Lung (tissue), 12 donors: ENCODE results near the gene LAMP2. TPM values are rescaled to one million over a fixed set of nuclear protein-coding genes. Genes with fewer than 3 reads are reported as not detected.

Experiments
- ATAC-seq: fragments of 200-7000 bp; cut with Tn5 transposase; one replicate; pipeline ENCODE4 v1.9.1; 2020; ENCODE audit warnings: moderate number of reproducible peaks; ENCODE audit not compliant: insufficient read depth, low FRiP score
- DNase-seq, 3 donors: peaks; one replicate each; pipeline ENCODE4 v3.0.0-alpha.2; 2013 to 2017
- H3K27ac ChIP-seq, 2 donors: one replicate each; pipeline ENCODE4 v1.5.1; 2013; ENCODE audit warnings: mild to moderate bottlenecking in 2 of 2, moderate library complexity in 2 of 2, control low read depth in 1 of 2, inconsistent platforms in 1 of 2, low read depth in 1 of 2, low read length in 1 of 2
- H3K27me3 ChIP-seq, 3 donors: one replicate each; pipeline ENCODE4 v1.5.1; 2013; ENCODE audit warnings: low read length in 2 of 3; ENCODE audit not compliant: control insufficient read depth in 3 of 3, insufficient read depth in 3 of 3
- H3K36me3 ChIP-seq, 4 donors: one replicate each; pipeline ENCODE4 v1.5.1; 2013; ENCODE audit warnings: low read length in 4 of 4, mild to moderate bottlenecking in 1 of 4, moderate library complexity in 1 of 4; ENCODE audit not compliant: control insufficient read depth in 4 of 4, insufficient read depth in 4 of 4
- H3K4me1 ChIP-seq, 5 donors: one replicate each; pipeline ENCODE4 v1.5.1; 2013; ENCODE audit warnings: low read length in 5 of 5, mild to moderate bottlenecking in 2 of 5, moderate library complexity in 1 of 5; ENCODE audit not compliant: control insufficient read depth in 5 of 5, insufficient read depth in 5 of 5
- H3K4me3 ChIP-seq: one replicate; pipeline ENCODE4 v1.5.1; 2013; ENCODE audit warnings: mild to moderate bottlenecking, control low read depth, moderate library complexity
- H3K9ac ChIP-seq, 2 donors: one replicate each; pipeline ENCODE4 v1.5.1; 2013; ENCODE audit warnings: low read length in 2 of 2, control low read depth in 1 of 2; ENCODE audit not compliant: insufficient read depth in 1 of 2
- H3K9me3 ChIP-seq, 4 donors: one replicate each; pipeline ENCODE4 v1.5.1; 2013; ENCODE audit warnings: low read length in 3 of 4, mild to moderate bottlenecking in 1 of 4, moderate library complexity in 1 of 4; ENCODE audit not compliant: control insufficient read depth in 4 of 4, insufficient read depth in 3 of 4
- CTCF ChIP-seq: IDR thresholded peaks from 2 replicates; pipeline ENCODE4 v1.5.1; 2012; ENCODE audit warnings: mild to moderate bottlenecking; ENCODE audit errors: control extremely low read depth, extremely low read depth
- WGBS, 2 donors: extraction: QIAGEN DNeasy Blood & Tissue Kit; methylation state at CpG; one replicate each; pipeline ENCODE4 v1.1.7; 2013; 5-methylcytosine and 5-hydroxymethylcytosine counted together
- polyA plus RNA-seq, 2 donors: library from polyadenylated mRNA; stranded (reverse); fragments of 200-250 nt; gene quantifications; one replicate each; pipeline ENCODE4 v1.2.1, GENCODE V29; 2013
- total RNA-seq, 2 donors: library from RNA; depleted of rRNA in 1 of 2; stranded (reverse); fragments of >200 nt in 1 of 2; gene quantifications; one replicate each; pipeline ENCODE4 v1.2.1, GENCODE V29; 2014 to 2021
- donor health status: control.
- donor health status: control.
- donor health status: Bipolar disorder and iron deficiency.
- donor health status: healthy.
- donor health status: DM: yes; HTN: yes; CAD: no.

The LAMP2 gene
- total and polyA plus RNA-seq, 4 donors = 35.0 to 102 (median 98.6) TPM

- H3K4me1 ChIP-seq = peaks cover 0 to 4% (median 2%) of the 10 kb centered on the region in 5 donors
- H3K36me3 ChIP-seq = no peaks in the 10 kb centered on the region
- no peaks in the 10 kb centered on the region for H3K9me3 ChIP-seq
- no peak overlapping the region for H3K9ac ChIP-seq
- no peak for ATAC-seq
- no peak overlapping the region for H3K4me3 ChIP-seq
- DNase-seq = no peak
- TF ChIP-seq CTCF = no peak
- H3K27ac ChIP-seq = no peak overlapping the region
- H3K27me3 ChIP-seq = no peaks in the 10 kb centered on the region
- WGBS, 2 donors = 33 to 51% methylated on average over 2 of the region's 2 CpGs
These were observed 6.7 kb downstream of the LAMP2 start for GRCh38 chrX:120462370-120462769.

- H3K36me3 ChIP-seq = peaks cover 0 to 4% (median under 1%) of the 10 kb centered on the region in 4 donors
- H3K9ac ChIP-seq = no peak overlapping the region
- ATAC-seq = no peak
- DNase-seq = no peak
- peaks cover 0 to 2% (median 0%) of the 10 kb centered on the region in 5 donors for H3K4me1 ChIP-seq
- H3K9me3 ChIP-seq = no peaks in the 10 kb centered on the region
- TF ChIP-seq CTCF = no peak
- no peaks in the 10 kb centered on the region for H3K27me3 ChIP-seq
- H3K4me3 ChIP-seq = no peak overlapping the region
- H3K27ac ChIP-seq = peak overlapping the region in 1 of 2 donors; percentile 40
These were observed 9.8 kb downstream of the LAMP2 start for GRCh38 chrX:120459309-120459708.

GRCh38 chrX:120457766-120458180 is 11.3 kb downstream of the LAMP2 start:
- WGBS, 2 donors = 21 to 30% methylated on average over 2 of the region's 2 CpGs
- H3K27me3 ChIP-seq = no peaks in the 10 kb centered on the region
- no peak for ATAC-seq
- no peaks in the 10 kb centered on the region for H3K9me3 ChIP-seq
- peaks cover 0 to 6% (median under 1%) of the 10 kb centered on the region in 4 donors for H3K36me3 ChIP-seq
- H3K4me3 ChIP-seq = no peak overlapping the region
- no peak overlapping the region for H3K9ac ChIP-seq
- H3K27ac ChIP-seq = no peak overlapping the region
- TF ChIP-seq CTCF = no peak
- DNase-seq = no peak
- H3K4me1 ChIP-seq = peaks cover 0 to 2% (median 0%) of the 10 kb centered on the region in 5 donors

GRCh38 chrX:120456973-120457372 is 12.1 kb downstream of the LAMP2 start:
- no peak for TF ChIP-seq CTCF
- no peak overlapping the region for H3K27ac ChIP-seq
- H3K9ac ChIP-seq = no peak overlapping the region
- no peaks in the 10 kb centered on the region for H3K9me3 ChIP-seq
- no peak overlapping the region for H3K4me3 ChIP-seq
- peaks cover 0 to 6% (median under 1%) of the 10 kb centered on the region in 4 donors for H3K36me3 ChIP-seq
- no peak for DNase-seq
- peaks cover 0 to 2% (median 0%) of the 10 kb centered on the region in 5 donors for H3K4me1 ChIP-seq
- no peak for ATAC-seq
- H3K27me3 ChIP-seq = no peaks in the 10 kb centered on the region
- 34 to 35% methylated on average over 4 of the region's 4 CpGs for WGBS, 2 donors
